GM18526 (cell line): ENCODE results near the gene PARVG.
A peak's percentile ranks its signal among the peaks of the same experiment; 100 is the strongest.

Experiments used
- POLR2A ChIP-seq: IDR thresholded peaks from 3 replicates; pipeline ENCODE4 v1.6.1; 2011; ENCODE audit not compliant: insufficient read length; ENCODE audit errors: extremely low read depth

PARVG gene

GRCh38 chr22:44165286-44165874, 15.3 kb upstream of the PARVG start:
- TF ChIP-seq POLR2A: no peak

GRCh38 chr22:44166498-44167276, 14.0 kb upstream of the PARVG start:
- no peak for TF ChIP-seq POLR2A

- TF ChIP-seq POLR2A: no peak
Measured at GRCh38 chr22:44167501-44167900, 13.2 kb upstream of the PARVG start.

- TF ChIP-seq POLR2A: no peak
Measured at GRCh38 chr22:44168206-44168605, 12.5 kb upstream of the PARVG start.

- TF ChIP-seq POLR2A: no peak
Measured at GRCh38 chr22:44170470-44170869, 10.3 kb upstream of the PARVG start.

- TF ChIP-seq POLR2A: no peak
Measured at GRCh38 chr22:44171561-44171960, 9.2 kb upstream of the PARVG start.

- no peak for TF ChIP-seq POLR2A
Measured at GRCh38 chr22:44172370-44173108, 8.2 kb upstream of the PARVG start.

GRCh38 chr22:44173154-44173553, 7.6 kb upstream of the PARVG start:
- no peak for TF ChIP-seq POLR2A

GRCh38 chr22:44175676-44176075, 5.0 kb upstream of the PARVG start:
- no peak for TF ChIP-seq POLR2A

- TF ChIP-seq POLR2A: no peak
Measured at GRCh38 chr22:44179196-44179988, 1.3 kb upstream of the PARVG start.

GRCh38 chr22:44179989-44180705, 578 bp upstream of the PARVG start:
- TF ChIP-seq POLR2A: no peak

GRCh38 chr22:44181033-44181911, 547 bp downstream of the PARVG start:
- peak; percentile 32 for TF ChIP-seq POLR2A

GRCh38 chr22:44181912-44182587, 1.3 kb downstream of the PARVG start:
- no peak for TF ChIP-seq POLR2A
